Measurements from ENCODE around the gene IPO11.
"Not testable (repeated sequence)": the region's sequence is repeated elsewhere in the genome, so short reads cannot be mapped to it uniquely, and the experiment has no call there.

The IPO11 gene

GRCh38 chr5:62450259-62450658 is 37.7 kb downstream of the IPO11 start:
- no peak for DNase-seq

DNA sequence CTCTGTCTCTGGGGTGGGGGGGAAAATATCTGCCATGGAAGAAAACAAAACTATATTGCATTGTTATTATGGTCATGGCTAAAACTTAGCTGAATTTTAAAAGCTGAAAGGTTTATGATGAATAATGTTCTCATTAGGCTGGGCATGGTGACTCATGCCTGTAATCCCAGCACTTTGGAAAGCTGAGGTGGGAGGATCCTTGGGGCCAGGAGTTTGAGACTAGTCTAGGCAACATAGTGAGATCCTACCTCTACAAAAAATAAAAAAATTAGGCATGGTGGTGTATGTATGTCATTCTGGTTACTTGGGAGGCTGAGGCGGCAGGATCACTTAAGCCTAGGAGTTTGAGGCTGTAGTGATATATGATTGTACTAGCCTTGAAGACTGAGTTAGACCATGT is 44.5 kb downstream of the IPO11 start:
- no peak for DNase-seq

DNA sequence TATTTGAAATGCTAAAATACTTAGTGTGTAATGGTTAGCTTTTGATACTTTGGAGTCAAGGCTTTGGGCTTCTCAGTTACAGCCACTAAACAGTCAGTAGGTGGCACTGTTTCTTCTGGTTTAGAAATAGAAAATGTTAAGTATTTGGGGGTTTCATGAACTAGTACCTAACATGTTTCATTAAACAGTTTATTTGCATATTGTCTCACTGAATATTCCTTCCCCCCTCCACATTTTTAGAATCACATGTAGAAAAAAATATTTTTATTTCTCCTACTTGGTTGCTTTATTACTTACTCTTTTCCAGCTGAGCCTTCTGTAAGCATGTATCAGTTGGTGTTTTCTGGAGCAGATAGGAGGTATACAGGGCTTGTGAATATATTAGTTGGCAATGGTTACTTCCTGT is 48.0 kb downstream of the IPO11 start:
- DNase-seq = peak; percentile 27

GRCh38 chr5:62461561-62461960 is 49.0 kb downstream of the IPO11 start:
- no peak for DNase-seq

GRCh38 chr5:62465985-62466925 is 53.7 kb downstream of the IPO11 start:
- no peak for DNase-seq

DNA sequence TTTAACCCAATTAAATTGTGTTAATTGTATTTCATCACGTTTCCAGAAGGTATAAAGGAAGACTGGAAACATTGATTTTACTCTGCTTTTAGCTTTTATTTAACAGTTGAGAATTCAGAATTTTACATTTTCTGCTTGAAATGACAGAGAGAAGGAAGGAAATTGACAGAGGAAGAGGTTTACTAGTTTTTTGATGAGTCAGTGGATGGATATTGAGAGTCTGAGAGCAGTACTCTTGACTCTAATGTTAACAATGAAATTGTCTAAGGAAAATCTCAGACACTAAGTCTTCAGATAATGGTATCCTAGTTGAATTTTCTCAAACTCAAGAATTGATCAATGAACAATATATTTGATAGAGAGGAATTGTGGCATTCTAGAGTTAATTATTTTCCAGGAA is 60.6 kb downstream of the IPO11 start:
- DNase-seq = no peak

GRCh38 chr5:62475072-62475471 is 62.5 kb downstream of the IPO11 start:
- DNase-seq = no peak

GRCh38 chr5:62477801-62478200 is 65.2 kb downstream of the IPO11 start:
- DNase-seq = no peak

DNA sequence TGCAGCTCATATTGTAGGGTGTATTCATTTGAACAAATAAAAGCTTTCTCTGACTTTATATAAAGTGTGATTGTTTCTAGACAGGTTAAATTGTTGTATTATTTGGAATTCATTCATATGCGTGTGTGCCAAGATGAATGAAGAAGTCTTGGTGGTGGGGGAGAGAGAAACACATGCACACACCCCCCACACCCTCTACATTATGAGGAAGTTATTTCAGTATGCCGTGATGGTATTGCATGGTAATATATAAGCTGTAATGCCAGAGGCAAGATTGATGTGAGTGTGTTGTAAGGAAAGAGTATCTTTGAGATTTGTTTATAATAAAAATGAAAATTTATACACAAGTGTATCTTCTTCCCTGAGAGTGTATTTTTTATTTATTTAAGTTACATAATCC is 71.0 kb downstream of the IPO11 start:
- DNase-seq = no peak

- no peak for DNase-seq
Observed at GRCh38 chr5:62486672-62487071, 74.1 kb downstream of the IPO11 start.

GRCh38 chr5:62488531-62488930 is 76.0 kb downstream of the IPO11 start:
- no peak for DNase-seq

DNA sequence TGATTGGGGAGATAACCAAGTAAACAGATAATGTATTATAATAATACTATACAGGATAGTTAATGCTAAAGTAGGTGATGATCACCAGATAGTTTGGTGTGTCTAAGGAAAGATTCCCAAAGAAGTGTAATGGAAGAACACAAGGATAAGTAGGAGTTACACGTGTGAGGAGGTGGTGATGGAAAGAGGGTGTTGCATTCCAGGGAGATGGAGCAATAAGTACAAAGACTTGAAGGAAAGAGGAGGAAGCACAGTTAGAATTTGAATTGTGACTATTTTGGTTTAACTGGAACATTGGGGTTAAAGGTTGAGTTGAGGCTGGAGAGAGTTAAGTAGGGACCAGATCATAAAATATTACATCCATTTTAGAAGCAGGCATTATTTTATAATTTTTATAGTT is 76.9 kb downstream of the IPO11 start:
- DNase-seq = no peak

DNA sequence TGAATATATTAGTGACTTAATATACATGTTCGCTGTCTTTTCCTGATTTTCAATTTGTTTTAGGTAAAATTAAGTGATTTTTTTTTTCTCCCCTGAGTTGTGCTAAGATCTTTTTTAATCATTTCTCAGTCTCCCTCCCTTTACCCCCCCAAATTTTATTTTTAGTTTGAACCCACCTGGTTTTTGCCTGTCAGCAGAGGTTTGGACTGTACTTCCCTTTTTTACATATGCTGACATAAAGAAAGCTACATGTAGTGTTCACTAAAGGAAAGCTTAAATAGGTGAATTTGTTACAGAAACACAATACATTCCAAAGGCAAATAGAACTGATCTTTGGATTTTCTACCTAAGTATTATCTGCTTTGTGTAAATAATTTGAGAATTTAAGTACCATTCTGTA is 82.2 kb downstream of the IPO11 start:
- no peak for DNase-seq

- DNase-seq = no peak
Observed at GRCh38 chr5:62496876-62497275, 84.3 kb downstream of the IPO11 start.

- DNase-seq = no peak
Observed at GRCh38 chr5:62498961-62499360, 86.4 kb downstream of the IPO11 start.

GRCh38 chr5:62499756-62500155 is 87.2 kb downstream of the IPO11 start:
- DNase-seq = no peak

DNA sequence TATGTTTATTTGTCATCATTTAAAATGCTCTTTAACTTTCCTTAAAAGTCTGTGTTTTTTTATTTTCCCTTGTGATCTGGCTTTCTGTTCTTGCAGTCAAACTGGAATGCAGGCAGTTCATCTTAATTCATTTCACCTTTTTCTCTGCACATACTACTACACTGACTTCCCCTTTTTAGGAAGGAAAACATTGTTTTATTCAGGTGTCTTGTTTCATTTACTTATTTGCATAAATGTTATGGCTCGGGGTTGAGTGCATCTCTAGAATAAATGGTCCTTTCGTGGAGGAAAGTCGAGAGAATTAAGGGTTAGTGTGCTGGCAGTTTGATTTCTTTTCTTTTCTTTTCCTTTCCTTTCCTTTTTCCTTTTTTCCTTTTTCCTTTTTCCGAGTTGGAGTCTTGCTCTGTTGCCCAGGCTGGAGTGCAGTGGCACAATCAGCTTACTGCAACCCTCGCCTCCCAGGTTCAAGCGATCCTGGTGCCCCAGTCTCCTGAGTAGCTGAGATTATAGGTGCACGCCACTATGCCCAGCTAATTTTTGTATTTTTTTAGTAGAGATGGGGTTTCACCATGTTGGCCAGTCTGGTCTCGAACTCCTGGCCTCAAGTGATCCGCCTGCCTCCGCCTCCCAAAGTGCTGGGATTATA is 90.0 kb downstream of the IPO11 start:
- no peak for DNase-seq

DNA sequence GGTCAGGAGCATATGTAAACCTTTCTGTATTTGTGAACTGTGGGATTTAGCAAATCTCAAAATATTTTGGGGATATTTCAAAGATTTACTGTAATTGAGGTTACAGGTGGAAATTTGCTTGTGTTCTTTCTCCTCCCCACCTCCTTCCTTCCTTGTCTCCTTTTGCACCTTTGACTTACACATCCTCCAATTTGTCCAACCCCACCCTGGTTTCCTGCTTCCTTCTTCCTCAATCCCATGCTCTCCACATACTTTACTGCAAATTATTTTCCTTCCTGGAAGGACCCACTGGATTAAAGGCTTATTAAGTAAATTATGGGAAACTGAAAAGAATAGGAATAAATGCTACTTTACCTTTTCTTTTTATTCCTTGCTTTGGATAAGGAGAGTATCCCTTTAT is 91.6 kb downstream of the IPO11 start:
- no peak for DNase-seq

- DNase-seq = no peak
Observed at GRCh38 chr5:62506659-62507460, 94.3 kb downstream of the IPO11 start.

DNA sequence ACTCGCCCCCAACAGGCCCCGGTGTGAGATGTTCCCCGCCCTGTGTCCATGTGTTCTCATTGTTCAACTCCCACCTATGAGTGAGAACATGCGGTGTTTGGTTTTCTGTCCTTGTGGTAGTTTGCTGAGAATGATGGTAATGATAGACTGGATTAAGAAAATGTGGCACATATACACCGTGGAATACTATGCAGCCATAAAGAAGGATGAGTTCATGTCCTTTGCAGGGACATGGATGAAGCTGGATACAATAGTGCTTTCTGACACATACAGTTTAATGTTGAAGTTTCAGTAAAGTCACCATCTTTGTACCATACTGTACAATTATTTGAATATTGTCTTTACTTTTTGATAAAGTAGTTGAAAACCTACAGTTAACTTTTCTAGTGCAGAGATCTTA is 96.2 kb downstream of the IPO11 start:
- DNase-seq = not testable (repeated sequence)

- no peak for DNase-seq
Observed at GRCh38 chr5:62509806-62510205, 97.2 kb downstream of the IPO11 start.

GRCh38 chr5:62513085-62513484 is 100.5 kb downstream of the IPO11 start:
- DNase-seq = not testable (repeated sequence)

DNA sequence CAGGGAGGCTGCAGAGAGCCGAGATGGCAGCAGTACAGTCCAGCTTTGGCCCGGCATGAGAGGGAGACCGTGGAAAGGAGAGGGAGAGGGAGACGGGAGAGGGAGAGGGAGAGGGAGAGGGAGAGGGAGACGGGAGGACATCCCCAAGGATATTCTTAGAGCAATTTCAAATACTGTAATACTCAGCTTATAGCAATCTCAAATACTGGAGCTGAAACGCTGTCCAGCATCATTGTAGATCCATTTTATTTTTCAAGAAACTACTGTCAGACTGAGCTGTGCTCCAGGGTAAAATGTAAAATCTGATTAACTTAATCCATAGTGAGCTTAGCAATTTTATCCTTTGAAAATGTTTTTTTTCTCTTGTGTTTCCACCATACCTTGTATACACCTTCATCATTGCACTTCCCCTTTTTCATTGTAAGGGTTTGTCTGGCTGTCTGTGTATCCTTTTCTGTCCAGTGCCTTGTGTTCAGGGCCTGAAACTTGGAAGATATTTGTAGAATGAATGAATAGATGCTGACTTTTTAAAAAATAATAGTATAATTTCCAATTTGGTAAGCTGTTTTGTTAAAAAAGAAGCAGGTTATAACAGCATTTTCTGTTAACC is 102.1 kb downstream of the IPO11 start:
- DNase-seq = no peak

Measured in NCI-H1694 (cell line).